HG03439 (cell line): ENCODE measurements around the gene REXO4.
A peak's percentile ranks its signal among the peaks of the same experiment; 100 is the strongest.

Experiments
- ATAC-seq: cut with Tn5 transposase; IDR thresholded peaks from one replicate; pipeline ENCODE4 v1.9.1; 2021; ENCODE audit warnings: mild to moderate bottlenecking, moderate library complexity; ENCODE audit not compliant: unreplicated experiment

REXO4 gene

GRCh38 chr9:133370685-133371084, 47.1 kb downstream of the REXO4 start:
- ATAC-seq = no peak

- ATAC-seq = no peak
Observed at GRCh38 chr9:133369933-133370332, 47.9 kb downstream of the REXO4 start.

DNA sequence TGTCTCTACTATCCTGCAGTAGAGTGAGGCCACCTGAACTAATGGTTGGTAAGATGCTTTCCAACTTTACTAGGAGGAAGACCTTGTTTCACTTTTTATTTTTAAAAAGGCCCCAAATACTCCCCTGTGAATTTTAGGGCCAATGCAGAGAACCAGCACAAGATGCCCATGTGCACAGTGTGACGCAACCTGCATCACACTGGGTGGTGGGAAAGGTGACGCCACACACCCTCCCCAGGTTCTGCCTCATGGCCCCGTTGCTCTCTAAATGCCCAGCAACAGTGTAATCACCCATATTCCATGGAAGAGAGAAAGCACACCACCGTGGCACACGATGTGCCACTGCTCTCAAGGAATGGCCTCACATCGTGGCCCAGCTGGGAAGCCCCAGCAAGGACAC, 48.4 kb downstream of the REXO4 start:
- ATAC-seq = no peak

DNA sequence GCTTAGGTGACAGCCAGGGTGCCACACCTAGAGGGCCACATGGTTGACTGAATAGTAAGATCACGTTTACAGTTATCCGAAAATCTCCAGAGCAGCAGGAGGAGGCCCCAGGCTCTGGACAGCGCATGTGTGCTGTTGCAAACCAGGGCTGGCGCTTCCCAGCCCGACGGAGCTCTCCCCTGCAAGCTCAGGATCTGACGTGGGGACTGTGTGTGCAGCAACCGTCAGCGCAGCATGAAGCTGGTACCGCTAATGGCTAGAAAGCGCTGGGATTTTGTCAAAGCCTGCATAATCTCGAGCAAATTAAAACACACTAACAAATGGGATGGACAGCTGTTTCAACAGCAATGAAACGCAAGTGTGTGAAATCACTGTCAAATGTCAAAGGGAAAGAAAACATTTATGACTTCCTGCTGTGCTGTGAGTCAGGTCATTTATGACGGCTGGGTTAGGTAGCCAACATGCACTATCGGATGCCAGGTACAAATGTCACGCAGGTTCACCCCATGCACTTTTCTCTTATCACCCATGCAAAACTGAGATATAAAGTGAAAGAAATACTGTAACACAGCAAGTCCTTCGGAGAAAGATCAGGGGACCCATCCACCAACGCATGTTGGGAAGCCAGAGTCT, 49.4 kb downstream of the REXO4 start:
- ATAC-seq = no peak

- no peak for ATAC-seq
Observed at GRCh38 chr9:133367778-133368177, 50.0 kb downstream of the REXO4 start.

DNA sequence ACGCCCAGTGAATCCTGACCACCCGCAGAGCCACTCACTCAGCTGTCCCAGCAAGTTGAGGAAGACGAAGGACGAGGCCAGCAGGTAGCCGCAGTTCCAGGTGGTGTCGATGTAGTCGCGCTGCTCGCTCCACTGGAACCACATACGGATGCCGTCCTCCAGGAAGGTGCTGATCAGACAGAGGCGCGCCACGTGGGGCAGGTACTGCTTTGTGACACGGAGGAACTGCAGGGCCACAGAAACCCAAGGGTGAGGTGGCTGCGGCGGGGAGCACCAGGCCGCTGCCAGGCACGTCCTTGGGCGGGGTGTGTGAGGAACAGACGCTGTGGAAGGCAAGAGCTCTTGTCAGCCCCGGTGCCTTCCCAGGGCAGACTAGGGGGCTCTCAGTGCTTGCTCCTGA, 50.6 kb downstream of the REXO4 start:
- ATAC-seq = no peak

DNA sequence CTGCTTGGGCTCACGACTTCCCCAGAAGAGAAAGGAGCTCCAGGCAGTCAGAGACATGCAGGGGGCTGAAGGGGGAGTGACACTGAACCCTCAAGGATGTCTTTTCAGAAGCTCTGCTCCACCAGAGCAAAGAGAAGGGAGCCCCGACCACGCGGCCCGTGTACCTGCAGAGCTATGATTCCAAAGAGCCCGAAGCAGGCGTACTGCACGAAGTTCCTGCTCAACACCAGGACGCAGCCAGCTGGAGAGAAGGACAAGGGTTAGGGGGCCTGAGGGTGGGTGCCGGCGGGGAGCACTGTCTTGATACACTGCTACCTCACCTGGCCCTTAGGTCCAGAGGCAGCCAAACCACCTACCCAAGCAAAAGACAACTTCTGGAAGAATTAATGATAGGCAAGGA, 51.4 kb downstream of the REXO4 start:
- no peak for ATAC-seq

GRCh38 chr9:133362359-133363044, 55.3 kb downstream of the REXO4 start:
- no peak for ATAC-seq

- ATAC-seq = no peak
Observed at GRCh38 chr9:133361507-133362092, 56.2 kb downstream of the REXO4 start.

DNA sequence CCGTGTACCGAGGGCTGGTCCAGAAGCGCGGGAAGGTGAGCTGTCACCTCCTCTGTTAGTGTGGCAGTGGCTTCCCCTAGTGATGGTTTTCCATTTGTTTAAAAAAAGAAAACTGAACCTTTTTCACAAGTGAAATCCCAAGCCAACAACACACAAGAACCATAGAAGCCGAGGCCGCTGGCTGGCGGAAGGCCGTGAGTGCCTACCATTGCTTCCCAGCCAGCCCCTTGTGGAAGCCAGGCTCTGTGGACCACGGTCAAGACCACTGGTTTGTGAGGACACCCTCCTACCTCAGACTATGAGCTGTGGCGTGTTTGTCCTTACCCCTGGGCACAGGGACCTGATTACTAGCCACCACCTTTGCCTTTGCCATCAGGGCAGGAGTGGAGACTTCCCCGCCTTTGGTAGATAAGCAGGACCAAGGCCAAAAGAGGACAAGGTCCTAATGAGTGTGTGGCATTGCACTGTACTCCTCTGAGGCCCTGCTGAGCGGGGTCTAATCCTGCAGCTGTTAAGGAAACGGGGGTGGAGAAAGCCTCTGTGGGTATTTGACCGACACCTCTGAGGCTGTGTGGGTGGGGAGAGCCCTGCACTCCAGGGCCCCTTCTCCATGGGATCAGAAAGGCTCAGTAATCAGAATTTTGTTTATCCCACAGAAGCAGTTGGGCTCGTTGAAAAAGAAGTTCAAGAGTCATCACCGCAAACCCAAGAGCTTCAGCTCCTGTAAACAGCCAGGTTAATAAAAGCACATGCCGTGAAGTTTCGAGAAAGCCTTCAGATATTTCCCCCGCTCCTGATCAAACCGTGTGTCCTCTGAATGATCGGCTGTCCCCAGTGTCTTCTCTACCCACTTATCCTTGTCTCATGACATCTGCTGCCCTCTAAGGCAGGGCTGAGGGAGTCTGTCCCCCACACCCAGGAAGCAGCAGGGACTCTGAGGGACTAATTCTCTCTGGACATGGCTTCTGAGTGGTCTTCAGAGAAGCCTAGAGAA, 57.1 kb downstream of the REXO4 start:
- no peak for ATAC-seq

- ATAC-seq = no peak
Observed at GRCh38 chr9:133359399-133360175, 58.2 kb downstream of the REXO4 start.

GRCh38 chr9:133357656-133358055, 60.2 kb downstream of the REXO4 start:
- no peak for ATAC-seq

GRCh38 chr9:133356391-133357091, 61.3 kb downstream of the REXO4 start, which contains the start of the genes SURF1 and SURF2:
Gene SURF1 (minus strand): TSS chr9:133356487. CDS start chr9:133356453, 34 bp downstream.
Gene SURF2 (plus strand): TSS chr9:133356550. CDS start chr9:133356593, 43 bp downstream.
- ATAC-seq = peak; percentile 45
